ENCODE results near the gene SH2D1B.

DNA sequence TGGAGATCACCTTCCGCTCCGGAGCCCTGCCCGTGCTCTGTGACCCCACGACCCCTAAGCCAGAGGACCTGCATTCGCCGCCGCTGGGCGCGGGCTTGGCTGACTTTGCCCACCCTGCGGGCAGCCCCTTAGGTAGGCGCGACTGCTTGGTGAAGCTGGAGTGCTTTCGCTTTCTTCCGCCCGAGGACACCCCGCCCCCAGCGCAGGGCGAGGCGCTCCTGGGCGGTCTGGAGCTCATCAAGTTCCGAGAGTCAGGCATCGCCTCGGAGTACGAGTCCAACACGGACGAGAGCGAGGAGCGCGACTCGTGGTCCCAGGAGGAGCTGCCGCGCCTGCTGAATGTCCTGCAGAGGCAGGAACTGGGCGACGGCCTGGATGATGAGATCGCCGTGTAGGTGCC, 44.9 kb downstream of the SH2D1B start:
- TF ChIP-seq POLR2A (IDR thresholded peaks at IDR 0.05; ENCODE audit: low read depth, low read length) (no peak), POLR2AphosphoS5 (IDR thresholded peaks at IDR 0.05; ENCODE audit: low read depth, low read length) (no peak), SPI1 (IDR thresholded peaks at IDR 0.05; ENCODE audit: low read depth, low read length) (no peak), PAX5 (IDR thresholded peaks at IDR 0.05; ENCODE audit: insufficient read depth, low read length, severe bottlenecking) (no peak), TAF1 (IDR thresholded peaks at IDR 0.05; ENCODE audit: low read depth, low read length) (no peak)

Data from GM12891 (cell line).